ENCODE measurements around the gene ERC2. TPM values are rescaled to one million over a fixed set of nuclear protein-coding genes. Genes with fewer than 3 reads are reported as not detected.

The ERC2 gene
- total and polyA plus RNA-seq, 2 donors (not counting 3 experiments of a cell fraction or from before 2014, with no cell fraction given): 5.6 to 15.5 TPM

DNA sequence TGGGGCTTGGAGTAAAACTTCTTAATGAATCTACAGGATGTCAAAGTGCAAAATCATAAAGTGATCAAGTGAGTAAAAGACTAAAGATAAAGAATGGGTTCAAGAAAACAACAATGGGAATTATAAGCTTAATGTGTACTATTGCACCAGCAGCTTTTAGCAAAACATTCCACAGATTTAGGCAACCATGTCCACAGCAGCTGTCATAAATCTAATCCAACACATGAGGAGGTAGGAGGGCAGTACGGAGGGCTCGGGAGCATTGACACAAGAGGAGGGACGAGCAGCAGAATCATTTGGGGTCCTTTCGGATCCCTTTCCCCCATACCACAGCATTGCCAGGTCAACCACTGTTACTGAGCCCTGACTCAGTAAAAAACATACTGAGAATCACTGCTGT is 516.9 kb downstream of the ERC2 start:
- dilution Hi-C loops (cut with MboI; ENCODE audit: extremely low pct_ligation_motif_present, low sequenced_read_pairs) (no loop called here), intact Hi-C loops (cut with micrococcal nuclease) (no loop called here)
- TF ChIP-seq FOS (IDR thresholded peaks at IDR 0.05; ENCODE audit: borderline replicate concordance, insufficient read depth, low read length) (no peak), EZH2 (IDR thresholded peaks at IDR 0.05; ENCODE audit: borderline replicate concordance, low read depth, low read length, severe bottlenecking) (no peak), POLR2AphosphoS5 (IDR thresholded peaks at IDR 0.05; ENCODE audit: insufficient read depth, low read depth, low read length) (no peak), POLR2A (IDR thresholded peaks at IDR 0.05; ENCODE audit: low read depth, low read length) (no peak)
- TF ChIP-seq, protein P1, sequence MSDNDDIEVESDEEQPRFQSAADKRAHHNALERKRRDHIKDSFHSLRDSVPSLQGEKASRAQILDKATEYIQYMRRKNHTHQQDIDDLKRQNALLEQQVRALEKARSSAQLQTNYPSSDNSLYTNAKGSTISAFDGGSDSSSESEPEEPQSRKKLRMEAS (IDR thresholded peaks at IDR 0.05; ENCODE audit: insufficient read depth, insufficient read length): no peak
- Histone ChIP-seq H3K27ac (ENCODE audit: insufficient read depth, low read depth, low read length) (no peak overlapping the region), H3K9ac (replicated peaks; ENCODE audit: extremely low read depth, insufficient read depth, low read length) (no peak overlapping the region), H3K79me2 (ENCODE audit: control insufficient read depth, insufficient read depth, low read length) (no peaks in the 10 kb centered on the region), H3K9me1 (replicated peaks; ENCODE audit: control insufficient read depth, extremely low read depth, insufficient read depth, low read length) (no peaks in the 10 kb centered on the region), H3K9me3 (replicated peaks; ENCODE audit: control insufficient read depth, insufficient read depth, low read length) (no peaks in the 10 kb centered on the region), H3K36me3 (ENCODE audit: control insufficient read depth in 2 of 2, extremely low read depth in 1 of 2, insufficient read depth in 2 of 2, low read length in 2 of 2) (no peaks in the 10 kb centered on the region), H4K20me1 (replicated peaks; ENCODE audit: control insufficient read depth, extremely low read depth, insufficient read depth, low read length) (no peaks in the 10 kb centered on the region), H3K4me2 (ENCODE audit: insufficient read depth, low read length) (no peak overlapping the region), H3K27me3 (ENCODE audit: control insufficient read depth in 2 of 2, insufficient read depth in 2 of 2, low read length in 2 of 2) (no peaks in the 10 kb centered on the region), H3K4me3 (replicated peaks in 1 of 3; ENCODE audit: insufficient read depth in 1 of 3, low read depth in 1 of 3, low read length in 3 of 3) (no peak overlapping the region), H3K4me1 (ENCODE audit: control insufficient read depth, extremely low read depth, insufficient read depth, low read length) (peaks cover 2% of the 10 kb centered on the region), H2AFZ (ENCODE audit: low read depth, low read length) (no peak overlapping the region)
- no peak for FAIRE-seq
- CTCF ChIA-PET: interaction anchor here (1.0 kb wide), 1 partner anchor 300 kb away, joined by 4 read pairs; no protein-coding TSS in a partner anchor
- BruUV-seq (replicated peaks): no TSS peak
- POLR2A ChIA-PET: no interaction called here
- DNase-seq (ENCODE audit: low read depth, low spot score): no peak

DNA sequence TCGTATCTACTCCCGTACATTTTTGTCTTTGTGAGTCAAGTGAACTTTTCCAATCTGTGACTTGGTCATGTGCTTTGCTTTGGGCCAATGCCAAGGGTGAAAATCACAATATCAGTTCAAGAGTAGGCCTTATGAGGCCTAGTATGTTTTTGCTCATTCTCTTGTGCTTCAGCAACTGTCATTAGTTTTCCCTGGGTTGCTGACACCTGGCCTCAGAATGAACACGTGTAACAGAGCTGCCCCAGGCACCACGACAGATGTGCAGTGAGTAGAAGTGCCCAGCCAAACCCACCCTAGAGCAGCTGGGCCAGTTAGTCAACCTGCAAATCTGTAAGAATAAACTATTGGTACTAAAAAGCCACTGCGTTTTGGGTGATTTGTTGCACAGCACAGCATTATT is 520.9 kb downstream of the ERC2 start:
- no peaks in the 10 kb centered on the region for H3K79me2 ChIP-seq (ENCODE audit: control insufficient read depth, insufficient read depth, low read length)
- no peak overlapping the region for H3K4me2 ChIP-seq (ENCODE audit: insufficient read depth, low read length)
- no peaks in the 10 kb centered on the region for H3K9me3 ChIP-seq (replicated peaks; ENCODE audit: control insufficient read depth, insufficient read depth, low read length)
- ChIA-PET CTCF (no interaction called here), POLR2A (no interaction called here)
- intact Hi-C loops (cut with micrococcal nuclease) (no loop called here), dilution Hi-C loops (cut with MboI; ENCODE audit: extremely low pct_ligation_motif_present, low sequenced_read_pairs) (no loop called here)
- H3K27ac ChIP-seq (ENCODE audit: insufficient read depth, low read depth, low read length): no peak overlapping the region
- FAIRE-seq (no peak), DNase-seq (ENCODE audit: low read depth, low spot score) (no peak)
- no TSS peak for BruUV-seq (replicated peaks)
- H4K20me1 ChIP-seq (replicated peaks; ENCODE audit: control insufficient read depth, extremely low read depth, insufficient read depth, low read length): no peaks in the 10 kb centered on the region
- H3K9me1 ChIP-seq (replicated peaks; ENCODE audit: control insufficient read depth, extremely low read depth, insufficient read depth, low read length): no peaks in the 10 kb centered on the region
- no peaks in the 10 kb centered on the region for H3K27me3 ChIP-seq (ENCODE audit: control insufficient read depth in 2 of 2, insufficient read depth in 2 of 2, low read length in 2 of 2)
- H3K4me1 ChIP-seq (ENCODE audit: control insufficient read depth, extremely low read depth, insufficient read depth, low read length): peaks cover 2% of the 10 kb centered on the region
- no peak for TF ChIP-seq POLR2AphosphoS5 (IDR thresholded peaks at IDR 0.05; ENCODE audit: insufficient read depth, low read depth, low read length)
- TF ChIP-seq EZH2 (IDR thresholded peaks at IDR 0.05; ENCODE audit: borderline replicate concordance, low read depth, low read length, severe bottlenecking): no peak
- no peak for TF ChIP-seq MYC (IDR thresholded peaks at IDR 0.05; ENCODE audit: low read depth, low read length)
- no peak for TF ChIP-seq JUN (IDR thresholded peaks at IDR 0.05; ENCODE audit: borderline replicate concordance, insufficient read depth, insufficient read length, low read depth)
- TF ChIP-seq, protein P1 (IDR thresholded peaks at IDR 0.05; ENCODE audit: insufficient read depth, insufficient read length): no peak
- no peak for TF ChIP-seq POLR2A (IDR thresholded peaks at IDR 0.05; ENCODE audit: low read depth, low read length)
- TF ChIP-seq GATA2 (IDR thresholded peaks at IDR 0.05; ENCODE audit: insufficient read depth, insufficient read length, low read depth, low read length): no peak
- TF ChIP-seq, protein P2, sequence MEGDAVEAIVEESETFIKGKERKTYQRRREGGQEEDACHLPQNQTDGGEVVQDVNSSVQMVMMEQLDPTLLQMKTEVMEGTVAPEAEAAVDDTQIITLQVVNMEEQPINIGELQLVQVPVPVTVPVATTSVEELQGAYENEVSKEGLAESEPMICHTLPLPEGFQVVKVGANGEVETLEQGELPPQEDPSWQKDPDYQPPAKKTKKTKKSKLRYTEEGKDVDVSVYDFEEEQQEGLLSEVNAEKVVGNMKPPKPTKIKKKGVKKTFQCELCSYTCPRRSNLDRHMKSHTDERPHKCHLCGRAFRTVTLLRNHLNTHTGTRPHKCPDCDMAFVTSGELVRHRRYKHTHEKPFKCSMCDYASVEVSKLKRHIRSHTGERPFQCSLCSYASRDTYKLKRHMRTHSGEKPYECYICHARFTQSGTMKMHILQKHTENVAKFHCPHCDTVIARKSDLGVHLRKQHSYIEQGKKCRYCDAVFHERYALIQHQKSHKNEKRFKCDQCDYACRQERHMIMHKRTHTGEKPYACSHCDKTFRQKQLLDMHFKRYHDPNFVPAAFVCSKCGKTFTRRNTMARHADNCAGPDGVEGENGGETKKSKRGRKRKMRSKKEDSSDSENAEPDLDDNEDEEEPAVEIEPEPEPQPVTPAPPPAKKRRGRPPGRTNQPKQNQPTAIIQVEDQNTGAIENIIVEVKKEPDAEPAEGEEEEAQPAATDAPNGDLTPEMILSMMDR (IDR thresholded peaks at IDR 0.05; ENCODE audit: extremely low read depth in 1 of 2, insufficient read depth in 1 of 2, low read depth in 1 of 2, low read length in 2 of 2): no peak
- no peaks in the 10 kb centered on the region for H3K36me3 ChIP-seq (ENCODE audit: control insufficient read depth in 2 of 2, extremely low read depth in 1 of 2, insufficient read depth in 2 of 2, low read length in 2 of 2)
- H3K9ac ChIP-seq (replicated peaks; ENCODE audit: extremely low read depth, insufficient read depth, low read length): no peak overlapping the region
- H2AFZ ChIP-seq (ENCODE audit: low read depth, low read length): no peak overlapping the region
- H3K4me3 ChIP-seq (replicated peaks in 1 of 3; ENCODE audit: insufficient read depth in 1 of 3, low read depth in 1 of 3, low read length in 3 of 3): no peak overlapping the region
